Esophagus muscularis mucosa (tissue), 4 donors: ENCODE results near the gene NDUFB7.

Source experiments
- CTCF ChIP-seq, 3 experiments: fragments of 200-600 bp in 2 of 3; fragments of 450-650 bp in 1 of 3; sonication (generic) in 2 of 3; IDR thresholded peaks; one replicate each; pipeline ENCODE4 v1.5.1; 2017 to 2019; ENCODE audit warnings: antibody characterized with exemption in 3 of 3, mild to moderate bottlenecking in 2 of 3, moderate library complexity in 1 of 3
- EP300 ChIP-seq: sonication (generic); formaldehyde crosslinking; IDR thresholded peaks from one replicate; pipeline ENCODE4 v1.6.1; 2017; ENCODE audit warnings: antibody characterized with exemption
- POLR2A ChIP-seq: fragments of 450-650 bp; IDR thresholded peaks from one replicate; pipeline ENCODE4 v1.6.1; 2017; ENCODE audit warnings: antibody characterized with exemption, moderate library complexity, mild to moderate bottlenecking, low read depth
- POLR2AphosphoS5 ChIP-seq, 2 donors: sonication (generic); formaldehyde crosslinking; IDR thresholded peaks; one replicate each; pipeline ENCODE4 v1.6.1; 2017; ENCODE audit warnings: antibody characterized with exemption in 2 of 2

- no peak for TF ChIP-seq CTCF (IDR thresholded peaks at IDR 0.05)
- TF ChIP-seq POLR2A: no peak
- no peak for TF ChIP-seq EP300
- TF ChIP-seq POLR2AphosphoS5 (IDR thresholded peaks at IDR 0.05): no peak
Observed at GRCh38 chr19:14517446-14517839, 54.4 kb downstream of the NDUFB7 start.
